AG04449 (cell line): Measurements from ENCODE around the gene CYTH4.

Experiments
- CTCF ChIA-PET: fragments of 350-600 bp; formaldehyde crosslinking; extraction: SDS; loops from one replicate; lab custom pipeline; 2021; ENCODE audit warnings: antibody characterized with exemption; lab: Yijun Ruan, JAX
- POLR2A ChIA-PET: fragments of 400-600, 350-600 bp; formaldehyde crosslinking; extraction: SDS; loops from one replicate; lab custom pipeline; 2020; ENCODE audit warnings: antibody characterized with exemption, inconsistent platforms; lab: Yijun Ruan, JAX
- DNase-seq: peaks from one replicate; pipeline ENCODE4 v3.0.0-alpha.2; 2010; ENCODE audit warnings: low read depth, low spot score
- H3K4me3 ChIP-seq: 2 replicates; pipeline ENCODE4 v1.5.1; 2011; ENCODE audit warnings: low read depth, mild to moderate bottlenecking, control low read depth, low read length
- TF ChIP-seq, protein P1 (sequence below): IDR thresholded peaks from one replicate; pipeline ENCODE4 v1.5.1; 2011; ENCODE audit warnings: mild to moderate bottlenecking, moderate library complexity, low read length, control low read depth, inconsistent platforms; ENCODE audit not compliant: insufficient read depth; ENCODE audit errors: missing control alignments

Gene CYTH4

DNA sequence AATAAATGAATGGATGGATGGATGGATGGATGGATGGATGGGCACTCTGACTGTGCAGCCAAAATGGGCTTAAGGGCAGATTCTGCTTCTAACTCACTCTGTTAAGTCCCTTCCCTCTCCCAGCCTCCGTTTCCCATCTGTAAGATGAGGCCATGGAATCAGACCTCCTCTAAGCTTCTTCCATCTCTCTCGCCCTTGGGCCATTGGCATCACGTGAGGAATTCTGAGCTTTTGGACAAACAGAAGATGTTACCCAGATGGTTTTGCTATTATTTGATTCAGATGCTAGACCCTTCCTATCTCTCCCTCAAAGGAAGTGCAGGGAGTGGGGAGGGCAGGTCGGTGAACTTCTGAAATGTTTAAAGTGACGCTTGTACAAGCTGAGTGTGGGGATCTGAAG lies 4.0 kb upstream of the CYTH4 start:
- ChIA-PET POLR2A (no interaction called here), CTCF (interaction anchor here (1.0 to 10.2 kb wide), 4 partner anchors 8 to 179 kb away, joined by 3 to 89 read pairs (median 4); no protein-coding TSS in a partner anchor)
- DNase-seq, result no peak
- TF ChIP-seq, protein P1, sequence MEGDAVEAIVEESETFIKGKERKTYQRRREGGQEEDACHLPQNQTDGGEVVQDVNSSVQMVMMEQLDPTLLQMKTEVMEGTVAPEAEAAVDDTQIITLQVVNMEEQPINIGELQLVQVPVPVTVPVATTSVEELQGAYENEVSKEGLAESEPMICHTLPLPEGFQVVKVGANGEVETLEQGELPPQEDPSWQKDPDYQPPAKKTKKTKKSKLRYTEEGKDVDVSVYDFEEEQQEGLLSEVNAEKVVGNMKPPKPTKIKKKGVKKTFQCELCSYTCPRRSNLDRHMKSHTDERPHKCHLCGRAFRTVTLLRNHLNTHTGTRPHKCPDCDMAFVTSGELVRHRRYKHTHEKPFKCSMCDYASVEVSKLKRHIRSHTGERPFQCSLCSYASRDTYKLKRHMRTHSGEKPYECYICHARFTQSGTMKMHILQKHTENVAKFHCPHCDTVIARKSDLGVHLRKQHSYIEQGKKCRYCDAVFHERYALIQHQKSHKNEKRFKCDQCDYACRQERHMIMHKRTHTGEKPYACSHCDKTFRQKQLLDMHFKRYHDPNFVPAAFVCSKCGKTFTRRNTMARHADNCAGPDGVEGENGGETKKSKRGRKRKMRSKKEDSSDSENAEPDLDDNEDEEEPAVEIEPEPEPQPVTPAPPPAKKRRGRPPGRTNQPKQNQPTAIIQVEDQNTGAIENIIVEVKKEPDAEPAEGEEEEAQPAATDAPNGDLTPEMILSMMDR, result no peak
- no peak overlapping the region for H3K4me3 ChIP-seq

DNA sequence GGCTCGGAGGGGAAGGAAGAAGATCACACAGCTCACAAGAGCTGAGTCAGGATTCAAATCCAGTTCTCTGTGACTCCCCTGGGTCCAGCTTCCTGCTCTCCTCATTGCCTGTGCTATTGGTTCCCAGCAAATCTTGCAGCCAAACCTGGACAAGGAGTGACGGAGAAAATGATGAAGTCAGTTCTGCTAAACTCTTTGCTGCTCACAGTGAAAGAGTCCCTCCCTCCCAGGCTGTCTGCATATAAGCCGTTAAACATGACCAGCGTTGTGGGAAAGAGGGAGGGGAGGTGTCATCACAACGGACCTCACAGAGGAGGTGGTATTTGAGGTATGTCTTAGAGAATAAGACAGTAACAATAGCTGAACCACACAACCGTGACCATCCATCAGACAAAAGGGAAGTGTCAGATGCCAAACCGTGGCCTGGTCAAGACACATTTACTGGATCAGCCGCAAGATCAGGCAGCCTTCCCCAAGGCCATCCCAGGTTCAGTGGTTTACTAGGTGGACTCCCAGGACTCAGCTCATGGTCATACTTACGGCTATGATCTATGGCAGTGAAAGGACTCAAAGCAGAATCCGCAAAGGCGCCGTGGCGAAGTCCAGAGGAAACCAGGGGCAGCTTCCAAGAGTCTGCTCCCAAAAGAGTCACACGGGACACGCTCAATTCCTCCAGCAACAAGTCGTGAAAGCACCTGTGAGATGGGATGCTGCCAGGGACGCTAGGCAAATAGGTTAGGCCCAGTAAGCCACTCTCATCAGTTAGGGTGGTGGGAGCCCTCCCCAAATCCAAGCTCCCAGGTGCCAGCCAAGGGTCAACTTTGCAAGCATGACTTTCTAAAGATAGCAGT lies 2.8 kb upstream of the CYTH4 start:
- TF ChIP-seq, protein P1, result no peak
- CTCF ChIA-PET, result interaction anchor here (1.0 to 10.2 kb wide), 4 partner anchors 10 to 37 kb away, joined by 3 to 89 read pairs (median 8); no protein-coding TSS in a partner anchor
- no peak for DNase-seq
- POLR2A ChIA-PET, result no interaction called here
- no peak overlapping the region for H3K4me3 ChIP-seq

DNA sequence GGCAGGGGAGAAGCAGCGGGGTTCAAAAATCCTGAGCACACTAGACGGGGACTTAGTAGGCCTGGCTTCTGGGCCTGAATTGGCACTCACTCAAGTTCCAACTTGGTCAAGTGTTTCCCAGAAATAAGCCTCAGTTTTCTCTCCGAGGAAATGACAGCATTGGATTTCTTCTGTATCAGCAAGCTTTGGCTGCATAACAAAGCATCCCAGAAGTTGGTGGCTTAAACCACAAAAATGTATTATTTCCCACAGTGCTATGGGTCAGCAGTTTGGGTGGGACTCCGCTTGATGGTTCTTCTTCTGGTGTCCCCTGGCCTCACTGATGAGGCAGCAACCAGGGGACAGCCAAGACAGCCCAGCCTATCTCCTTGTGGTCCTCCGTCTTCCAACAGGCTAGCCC lies 1.6 kb upstream of the CYTH4 start:
- H3K4me3 ChIP-seq, result no peak overlapping the region
- CTCF ChIA-PET, result interaction anchor here (1.3 to 10.2 kb wide), 3 partner anchors 11 to 20 kb away, joined by 4 to 89 read pairs (median 12); no protein-coding TSS in a partner anchor
- TF ChIP-seq, protein P1, result no peak
- DNase-seq, result no peak
- POLR2A ChIA-PET, result no interaction called here

GRCh38 chr22:37281195-37281594 lies 1.1 kb upstream of the CYTH4 start:
- TF ChIP-seq, protein P1, result no peak
- CTCF ChIA-PET, result interaction anchor here (0.8 to 10.2 kb wide), 5 partner anchors 10 to 175 kb away, joined by 3 to 89 read pairs (median 4); no protein-coding TSS in a partner anchor
- DNase-seq, result no peak
- H3K4me3 ChIP-seq, result no peak overlapping the region
- POLR2A ChIA-PET, result no interaction called here

GRCh38 chr22:37281646-37282384 lies 493 bp upstream of the CYTH4 start:
- TF ChIP-seq, protein P1, result no peak
- H3K4me3 ChIP-seq, result no peak overlapping the region
- ChIA-PET POLR2A (no interaction called here), CTCF (interaction anchor here (0.8 to 10.2 kb wide), 5 partner anchors 11 to 175 kb away, joined by 3 to 89 read pairs (median 4); no protein-coding TSS in a partner anchor)
- no peak for DNase-seq
